Raji (cell line): Measurements from ENCODE around the gene HSPB7.

Experiments
- POLR2A ChIP-seq: IDR thresholded peaks from 2 replicates; pipeline ENCODE4 v1.6.1; 2011; ENCODE audit warnings: low read depth, low read length, control low read depth; ENCODE audit not compliant: insufficient read depth

HSPB7 gene

DNA sequence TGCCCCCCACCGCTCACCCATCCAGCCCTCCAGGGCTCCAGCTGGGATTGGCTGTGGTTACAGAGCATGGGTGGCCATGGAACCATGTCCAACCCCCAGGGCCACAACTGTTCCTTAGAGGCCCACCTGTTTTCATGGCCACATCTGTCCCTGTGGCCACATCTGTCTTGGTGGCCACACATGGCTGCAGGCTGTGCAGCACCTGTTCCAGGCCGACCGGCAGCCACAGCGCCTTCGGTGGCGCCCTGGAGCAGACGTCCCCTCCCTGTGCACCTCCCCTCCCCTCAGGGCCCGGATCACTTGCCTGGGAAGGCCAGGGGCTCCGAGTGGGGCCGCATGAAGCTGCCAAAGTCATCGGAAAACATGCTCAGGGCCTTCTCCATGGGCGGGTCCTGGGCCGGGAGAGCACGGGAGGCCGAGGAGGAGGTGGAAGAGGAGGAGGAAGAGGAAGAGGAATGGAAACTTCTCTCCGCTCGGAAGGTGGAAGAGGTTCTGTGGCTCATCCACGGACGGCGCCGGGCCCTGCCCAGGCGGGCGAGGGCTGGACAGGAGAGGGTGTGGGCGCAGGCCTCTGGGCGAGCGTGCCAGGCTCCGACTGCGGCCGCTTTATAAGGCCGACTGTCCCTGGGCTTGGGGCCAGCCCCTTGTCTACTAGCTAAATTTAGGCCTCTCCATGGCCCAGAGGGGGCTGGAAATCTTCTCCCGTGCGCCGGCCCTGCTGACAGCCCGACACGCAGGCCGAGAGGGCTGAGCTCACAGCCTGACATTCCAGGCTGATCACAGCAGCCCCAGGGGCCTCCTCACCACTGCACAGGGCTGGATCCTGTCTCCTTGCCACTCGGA lies at the start of gene HSPB7:
Gene HSPB7, minus strand, starts transcription at position 583 of the 843 bp plus-strand sequence. Its CDS starts 80 bp downstream, at position 503.
- no peak for TF ChIP-seq POLR2A

DNA sequence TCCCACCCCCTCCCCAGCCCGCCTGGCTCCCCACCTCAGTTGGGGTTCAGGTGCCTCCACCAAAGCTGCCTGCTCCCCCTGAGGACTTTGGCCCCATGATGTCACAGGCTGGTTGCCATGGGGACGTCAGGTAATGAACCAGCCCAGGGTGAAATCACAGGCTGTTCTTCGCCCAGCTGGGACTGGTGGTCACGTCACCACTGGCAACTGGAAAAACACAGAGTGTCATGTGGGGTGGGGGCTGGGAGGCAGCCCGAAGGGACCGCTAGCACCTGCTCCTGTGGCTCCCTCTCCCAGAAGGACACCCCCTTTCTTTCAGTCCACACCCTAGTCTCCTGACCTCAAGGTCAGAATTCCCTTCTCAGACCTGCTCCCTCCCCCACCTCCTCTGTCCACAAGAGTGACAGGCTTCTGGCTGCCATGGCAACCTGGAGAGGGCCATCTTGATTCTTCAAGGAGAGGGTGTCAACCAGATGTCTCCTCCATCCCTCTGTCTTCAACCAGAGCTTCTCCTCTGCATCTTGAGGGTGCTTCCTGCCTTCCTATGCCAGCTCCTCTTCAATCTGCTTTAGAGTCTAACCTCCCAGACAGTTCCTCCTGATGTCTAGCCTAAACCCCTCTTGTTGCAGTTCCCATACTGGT lies 49.4 kb upstream of the HSPB7 start:
- no peak for TF ChIP-seq POLR2A

DNA sequence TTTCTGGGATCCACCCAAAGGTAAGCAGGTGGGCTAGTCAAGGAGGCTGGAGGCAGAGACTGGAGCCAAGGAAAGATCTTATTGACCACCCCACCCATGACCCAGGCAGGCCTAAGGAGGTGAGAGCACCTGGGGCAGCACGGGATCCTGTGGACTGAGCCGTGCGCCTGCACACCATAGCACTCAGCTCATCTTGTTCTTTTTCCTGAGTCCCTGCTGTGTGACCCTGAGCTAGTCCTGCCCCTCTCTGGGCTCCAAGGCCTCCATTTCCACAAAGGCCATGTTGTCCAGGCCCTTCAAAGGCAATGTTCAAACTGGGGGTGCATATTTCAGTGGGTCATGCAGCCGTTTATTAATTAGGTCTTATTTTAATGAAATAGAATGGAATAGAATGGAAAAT lies 48.4 kb upstream of the HSPB7 start:
- TF ChIP-seq POLR2A: no peak

DNA sequence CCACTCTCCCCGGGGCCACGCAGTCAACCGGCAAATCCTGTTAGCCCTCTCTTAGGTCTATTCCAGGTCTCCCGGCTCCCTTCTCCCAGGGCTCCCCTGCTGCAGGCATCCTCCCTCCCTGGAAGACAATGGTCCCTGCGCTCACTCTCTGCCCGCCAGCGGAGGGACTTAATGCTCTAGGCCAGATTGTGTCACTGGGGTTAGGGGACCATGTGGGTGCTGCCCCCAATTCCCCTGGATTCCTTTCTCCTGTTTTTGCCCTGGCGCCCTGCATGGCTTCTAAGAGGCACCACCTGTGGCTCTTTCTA lies 47.4 kb upstream of the HSPB7 start:
- TF ChIP-seq POLR2A: no peak

DNA sequence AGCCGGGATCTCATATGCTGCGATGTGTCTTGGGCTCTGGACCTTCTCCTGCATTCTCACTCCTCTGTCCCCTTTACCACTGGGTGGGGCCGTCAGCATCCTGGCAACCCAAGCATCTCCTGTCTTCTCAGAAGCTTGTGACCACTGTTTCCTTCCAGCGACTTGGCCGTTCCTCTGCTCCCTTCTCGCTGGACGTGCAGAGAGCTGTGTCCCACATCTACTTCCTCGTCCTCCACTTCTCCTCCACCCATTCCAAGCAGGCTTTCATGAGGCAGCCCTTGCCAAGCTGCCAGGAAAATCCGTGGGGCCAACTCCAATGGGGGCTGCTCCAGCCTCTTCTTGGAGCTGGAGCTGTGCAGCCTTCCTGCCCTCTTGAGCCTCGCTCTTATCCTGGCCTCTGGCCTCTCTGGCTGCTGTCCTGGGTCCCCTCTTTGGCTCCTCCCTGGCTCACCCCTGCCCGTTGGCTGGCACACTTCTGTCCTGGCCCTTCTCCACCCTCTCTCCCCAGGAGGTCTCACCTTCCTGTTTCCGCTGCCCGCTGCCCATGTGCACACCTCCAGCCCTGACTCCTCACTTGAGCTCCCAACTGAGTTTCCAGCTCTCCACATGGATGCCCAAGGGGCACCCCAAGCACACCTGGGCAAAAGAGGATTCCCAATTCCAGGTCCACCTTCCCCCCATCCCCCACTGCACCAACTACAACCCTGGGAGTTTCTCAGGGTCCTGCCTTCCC lies 46.9 kb upstream of the HSPB7 start:
- TF ChIP-seq POLR2A: no peak

DNA sequence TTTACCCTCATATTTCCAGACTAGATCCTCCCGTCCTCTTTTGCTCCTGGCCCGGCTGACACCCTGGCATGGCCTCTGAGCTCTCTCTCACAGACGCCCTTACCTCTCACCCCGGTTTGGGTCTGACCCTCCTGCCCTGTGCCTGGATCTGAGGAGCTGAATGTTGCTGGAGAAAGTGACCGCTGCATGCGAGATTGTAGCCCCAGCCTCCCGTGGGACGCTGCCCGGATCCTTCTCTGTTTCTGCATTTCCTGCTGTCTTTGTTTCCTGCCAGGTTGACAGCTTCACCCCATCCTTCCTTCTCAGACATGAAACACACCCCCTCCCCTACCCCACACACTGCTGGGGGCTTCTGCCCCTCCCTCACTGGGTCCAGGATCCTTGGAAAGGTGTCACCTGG lies 46.1 kb upstream of the HSPB7 start:
- no peak for TF ChIP-seq POLR2A

DNA sequence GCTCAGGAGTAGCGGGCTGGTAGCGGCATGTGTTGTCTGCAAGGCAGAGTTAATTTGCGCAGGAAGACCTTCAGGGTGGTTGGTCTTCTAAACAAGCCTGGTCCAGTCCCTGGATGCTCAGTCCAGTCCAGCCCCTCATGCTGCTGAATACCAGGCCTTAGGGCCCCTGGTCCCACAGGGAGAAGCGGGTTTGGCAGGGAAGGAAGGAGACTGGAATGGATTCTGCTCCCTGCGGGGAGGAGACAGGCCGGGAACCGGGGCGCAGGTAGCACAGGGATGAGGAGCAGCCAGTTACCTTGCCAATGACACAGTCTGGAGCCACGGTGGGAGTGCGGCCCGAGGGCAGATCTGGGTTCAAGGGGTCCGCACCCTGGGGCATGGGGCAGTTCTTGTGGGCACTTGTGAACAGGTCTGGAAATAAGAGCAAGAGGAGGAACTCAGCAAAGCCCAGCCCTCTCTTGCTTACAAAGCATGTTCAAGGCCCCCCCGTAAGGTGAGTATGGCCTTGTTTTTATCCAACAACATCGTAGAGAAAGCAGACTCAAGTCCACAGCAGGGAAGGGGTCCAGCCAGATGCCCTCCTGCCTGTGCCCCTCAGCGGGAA lies 45.5 kb upstream of the HSPB7 start:
- TF ChIP-seq POLR2A: no peak

- TF ChIP-seq POLR2A: no peak
These were observed 43.4 kb upstream of the HSPB7 start for GRCh38 chr1:16061266-16061665.

DNA sequence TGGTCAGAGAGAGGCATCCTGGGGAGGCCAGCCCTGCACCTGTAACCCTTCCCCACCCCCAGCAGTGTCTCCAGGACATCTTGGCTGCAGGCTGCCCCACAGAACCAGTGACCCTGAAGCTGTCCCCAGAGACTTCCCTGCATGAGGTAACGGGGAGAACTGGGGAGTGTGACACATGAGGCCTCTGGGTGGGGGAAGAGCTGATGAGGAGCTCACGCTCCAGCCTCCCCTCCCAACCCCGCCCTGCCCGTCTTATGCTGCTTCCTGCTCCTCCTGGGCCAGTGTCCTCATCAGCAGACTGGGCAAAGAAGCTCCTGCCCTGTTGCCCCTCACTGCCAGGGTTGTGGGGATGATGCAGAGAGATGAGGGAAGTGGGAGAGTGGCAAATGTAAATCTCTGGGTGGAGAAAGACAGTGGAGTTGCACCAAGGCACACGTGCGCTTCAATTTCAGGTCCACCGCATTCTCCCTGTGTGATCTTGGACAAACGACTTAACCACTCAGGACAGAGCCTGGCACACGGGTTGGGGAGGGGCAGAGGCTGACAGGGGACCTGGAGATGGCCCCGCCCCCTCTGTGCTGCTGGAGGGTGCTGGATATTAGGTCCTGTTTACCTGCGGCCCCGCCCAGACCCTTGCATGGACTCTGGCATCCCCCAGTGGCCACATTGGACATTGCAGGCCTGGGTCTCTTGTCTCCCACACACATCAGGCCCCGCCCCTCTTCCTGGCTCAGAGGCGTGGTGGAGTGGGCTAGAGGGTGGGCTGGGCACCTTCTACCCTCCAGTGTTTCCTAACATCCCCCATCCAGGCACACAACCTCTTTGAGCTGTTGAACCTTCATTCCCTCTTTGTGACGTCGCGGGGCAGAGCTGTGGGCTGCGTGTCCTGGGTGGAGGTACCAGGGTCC lies 38.0 kb upstream of the HSPB7 start:
- TF ChIP-seq POLR2A: no peak

- TF ChIP-seq POLR2A: no peak
These were observed 37.0 kb upstream of the HSPB7 start for GRCh38 chr1:16054598-16055540.

GRCh38 chr1:16053781-16054502 lies 36.1 kb upstream of the HSPB7 start:
- no peak for TF ChIP-seq POLR2A

DNA sequence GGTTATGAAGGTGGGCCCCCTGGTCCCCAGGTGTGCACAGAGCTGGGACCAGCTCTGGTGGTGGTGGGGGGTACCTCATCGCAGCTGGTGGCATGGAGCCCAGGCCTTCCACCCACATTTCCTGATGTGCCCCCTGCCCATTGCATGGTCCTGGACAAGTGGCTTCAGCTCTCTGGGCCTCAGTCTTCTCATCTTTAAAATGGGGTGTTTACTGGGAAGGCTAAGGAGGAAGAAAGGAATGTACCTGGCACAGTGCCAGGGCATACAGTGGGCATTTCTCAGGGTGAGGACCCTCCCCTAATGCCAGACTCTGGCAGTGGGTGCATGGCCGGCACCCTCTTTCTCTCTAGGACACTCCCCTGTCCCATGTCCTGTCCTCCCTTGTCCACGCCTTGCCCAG lies 33.2 kb upstream of the HSPB7 start:
- TF ChIP-seq POLR2A: no peak

GRCh38 chr1:16050328-16050727 lies 32.5 kb upstream of the HSPB7 start:
- no peak for TF ChIP-seq POLR2A
